ENCODE results near the gene ADARB2. TPM values are rescaled to one million over a fixed set of nuclear protein-coding genes. Genes with fewer than 3 reads are reported as not detected.

Gene ADARB2
- polyA plus RNA-seq, 1 of the 3 experiments (the other 2 are of a cell fraction), result not detected

DNA sequence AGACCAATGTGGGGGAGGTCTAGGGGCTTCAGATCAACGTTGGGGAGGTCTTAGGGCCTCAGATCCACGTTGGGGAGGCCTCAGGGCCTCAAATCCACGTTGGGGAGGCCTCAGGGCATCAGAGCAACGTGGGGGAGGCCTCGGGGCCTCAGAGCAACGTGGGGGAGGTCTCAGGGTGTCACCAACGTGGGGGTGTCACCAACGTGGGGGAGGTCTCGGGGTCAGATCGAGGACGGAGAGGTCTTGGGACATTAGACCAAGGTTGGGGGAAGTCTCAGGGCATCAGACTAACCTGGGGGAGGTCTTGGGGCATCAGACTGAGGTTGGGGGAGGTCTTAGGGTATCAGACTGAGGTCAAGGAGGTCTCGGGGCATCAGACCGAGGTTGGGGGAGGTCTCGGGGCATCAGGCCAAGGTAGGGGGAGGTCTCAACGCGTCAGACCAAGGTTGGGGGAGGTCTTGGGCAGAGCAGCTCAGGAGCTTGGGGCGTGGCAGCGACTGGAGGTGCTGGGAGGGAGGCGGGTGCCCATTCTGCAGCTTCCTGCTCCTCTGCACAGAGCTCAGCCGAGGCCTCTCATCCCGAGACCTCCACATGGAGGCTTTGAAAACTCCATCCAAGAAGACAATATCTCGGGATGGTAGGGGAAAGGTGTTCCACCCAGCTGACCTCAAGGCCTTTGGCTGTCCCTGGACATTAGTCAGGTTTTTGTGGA lies 521.3 kb downstream of the ADARB2 start:
- Histone ChIP-seq H3K36me3 (replicated peaks in 1 of 2; ENCODE audit: control insufficient read depth in 1 of 2, insufficient read depth in 2 of 2, low read length in 1 of 2) (no peaks in the 10 kb centered on the region), H3K4me3 (ENCODE audit: low read depth in 2 of 2, low read length in 1 of 2) (no peak overlapping the region), H3K79me2 (ENCODE audit: insufficient read depth) (no peaks in the 10 kb centered on the region), H3K9me3 (no peaks in the 10 kb centered on the region), H2AFZ (ENCODE audit: low read depth) (no peak overlapping the region), H3F3A (replicated peaks; ENCODE audit: insufficient read depth) (no peaks in the 10 kb centered on the region), H3K9ac (no peak overlapping the region), H3K27me3 (ENCODE audit: insufficient read depth) (no peaks in the 10 kb centered on the region), H3K4me2 (no peak overlapping the region), H3K27ac (ENCODE audit: low read depth in 2 of 2, low read length in 1 of 2) (no peak overlapping the region), H3K9me2 (no peaks in the 10 kb centered on the region), H4K20me1 (ENCODE audit: insufficient read depth) (no peaks in the 10 kb centered on the region), H3K4me1 (ENCODE audit: control insufficient read depth in 1 of 2, insufficient read depth in 2 of 2, low read depth in 1 of 2, low read length in 1 of 2) (peaks cover 0 to 8% of the 10 kb centered on the region in 2 experiments; a peak in 1 of 4 replicates)
- POLR2A ChIA-PET, result no interaction called here
- DNase-seq, result no peak
- TF ChIP-seq RAD21 (IDR thresholded peaks at IDR 0.05; ENCODE audit: low read length), result no peak
- TF ChIP-seq, protein P1, sequence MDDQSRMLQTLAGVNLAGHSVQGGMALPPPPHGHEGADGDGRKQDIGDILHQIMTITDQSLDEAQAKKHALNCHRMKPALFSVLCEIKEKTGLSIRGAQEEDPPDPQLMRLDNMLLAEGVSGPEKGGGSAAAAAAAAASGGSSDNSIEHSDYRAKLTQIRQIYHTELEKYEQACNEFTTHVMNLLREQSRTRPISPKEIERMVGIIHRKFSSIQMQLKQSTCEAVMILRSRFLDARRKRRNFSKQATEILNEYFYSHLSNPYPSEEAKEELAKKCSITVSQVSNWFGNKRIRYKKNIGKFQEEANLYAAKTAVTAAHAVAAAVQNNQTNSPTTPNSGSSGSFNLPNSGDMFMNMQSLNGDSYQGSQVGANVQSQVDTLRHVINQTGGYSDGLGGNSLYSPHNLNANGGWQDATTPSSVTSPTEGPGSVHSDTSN (IDR thresholded peaks at IDR 0.05), result no peak
- TF ChIP-seq, protein P2, sequence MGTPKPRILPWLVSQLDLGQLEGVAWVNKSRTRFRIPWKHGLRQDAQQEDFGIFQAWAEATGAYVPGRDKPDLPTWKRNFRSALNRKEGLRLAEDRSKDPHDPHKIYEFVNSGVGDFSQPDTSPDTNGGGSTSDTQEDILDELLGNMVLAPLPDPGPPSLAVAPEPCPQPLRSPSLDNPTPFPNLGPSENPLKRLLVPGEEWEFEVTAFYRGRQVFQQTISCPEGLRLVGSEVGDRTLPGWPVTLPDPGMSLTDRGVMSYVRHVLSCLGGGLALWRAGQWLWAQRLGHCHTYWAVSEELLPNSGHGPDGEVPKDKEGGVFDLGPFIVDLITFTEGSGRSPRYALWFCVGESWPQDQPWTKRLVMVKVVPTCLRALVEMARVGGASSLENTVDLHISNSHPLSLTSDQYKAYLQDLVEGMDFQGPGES (IDR thresholded peaks at IDR 0.05; ENCODE audit: low read depth, low read length), result no peak
- TF ChIP-seq MEF2A (IDR thresholded peaks at IDR 0.05; ENCODE audit: borderline replicate concordance, low read depth), result no peak
- TF ChIP-seq JUND (IDR thresholded peaks at IDR 0.05), result no peak
- CTCF ChIA-PET, result interaction anchor here (0.7 kb wide), 1 partner anchor 1314 kb away, joined by 4 read pairs; no protein-coding TSS in a partner anchor
- WGBS (ENCODE audit: low lambda C conversion rate), result 33% methylated on average over 15 of the region's 22 CpGs

DNA sequence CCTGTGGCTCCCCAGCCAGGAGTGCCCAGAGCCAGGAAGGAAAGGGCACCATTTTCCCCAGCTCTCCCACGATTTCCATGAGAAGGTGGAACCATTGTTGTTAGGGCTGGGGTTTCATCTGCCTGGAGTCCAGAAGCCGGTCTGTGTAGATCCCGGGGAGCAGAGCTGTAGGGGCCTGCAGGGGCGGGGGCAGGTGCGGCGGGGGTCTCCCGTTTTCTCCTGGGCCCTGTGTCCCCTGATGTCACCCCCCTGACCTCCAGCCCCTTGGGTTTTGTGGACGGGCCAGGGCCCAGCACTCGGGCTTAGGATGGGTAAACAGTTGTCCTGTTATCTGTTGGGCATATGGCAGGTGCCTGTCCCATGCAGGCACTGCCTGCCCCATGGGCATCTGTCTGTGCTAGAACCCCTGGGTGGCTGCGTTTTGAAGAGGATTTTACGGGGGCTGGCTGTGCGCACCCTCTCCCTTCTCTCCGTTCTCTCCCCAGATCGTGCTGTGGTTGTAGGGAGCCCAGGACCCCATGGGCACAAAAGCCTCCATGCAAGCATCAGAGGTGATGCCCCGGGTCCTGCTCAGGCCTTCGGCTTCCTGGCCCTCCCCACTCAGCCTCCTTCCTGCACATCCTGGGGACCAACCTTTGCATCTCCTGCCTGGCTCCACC lies 522.3 kb downstream of the ADARB2 start:
- no peak for DNase-seq
- no peaks in the 10 kb centered on the region for H3F3A ChIP-seq (replicated peaks; ENCODE audit: insufficient read depth)
- no peaks in the 10 kb centered on the region for H3K79me2 ChIP-seq (ENCODE audit: insufficient read depth)
- no peak overlapping the region for H2AFZ ChIP-seq (ENCODE audit: low read depth)
- H3K9me2 ChIP-seq, result no peaks in the 10 kb centered on the region
- peaks cover 0 to 8% of the 10 kb centered on the region in 2 experiments; a peak in 1 of 4 replicates for H3K4me1 ChIP-seq (ENCODE audit: control insufficient read depth in 1 of 2, insufficient read depth in 2 of 2, low read depth in 1 of 2, low read length in 1 of 2)
- H3K27ac ChIP-seq (ENCODE audit: low read depth in 2 of 2, low read length in 1 of 2), result no peak overlapping the region
- no peaks in the 10 kb centered on the region for H3K9me3 ChIP-seq
- H3K4me2 ChIP-seq, result no peak overlapping the region
- CTCF ChIA-PET, result interaction anchor here (0.7 kb wide), 1 partner anchor 1315 kb away, joined by 4 read pairs; no protein-coding TSS in a partner anchor
- 48% methylated on average over 13 of the region's 16 CpGs for WGBS (ENCODE audit: low lambda C conversion rate)
- H4K20me1 ChIP-seq (ENCODE audit: insufficient read depth), result no peaks in the 10 kb centered on the region
- H3K4me3 ChIP-seq (ENCODE audit: low read depth in 2 of 2, low read length in 1 of 2), result no peak overlapping the region
- POLR2A ChIA-PET, result no interaction called here
- TF ChIP-seq EZH2phosphoT487 (IDR thresholded peaks at IDR 0.05; ENCODE audit: borderline replicate concordance, low read depth) (no peak), FOXM1 (IDR thresholded peaks at IDR 0.05; ENCODE audit: low read depth) (no peak), FOSL2 (IDR thresholded peaks at IDR 0.05; ENCODE audit: borderline replicate concordance, low read depth) (no peak), GATA2 (CRISPR knock-in tag; IDR thresholded peaks at IDR 0.05) (no peak), YY1 (IDR thresholded peaks at IDR 0.05; ENCODE audit: low read depth) (no peak), TCF12 (IDR thresholded peaks at IDR 0.05) (no peak)
- TF ChIP-seq, protein P3, sequence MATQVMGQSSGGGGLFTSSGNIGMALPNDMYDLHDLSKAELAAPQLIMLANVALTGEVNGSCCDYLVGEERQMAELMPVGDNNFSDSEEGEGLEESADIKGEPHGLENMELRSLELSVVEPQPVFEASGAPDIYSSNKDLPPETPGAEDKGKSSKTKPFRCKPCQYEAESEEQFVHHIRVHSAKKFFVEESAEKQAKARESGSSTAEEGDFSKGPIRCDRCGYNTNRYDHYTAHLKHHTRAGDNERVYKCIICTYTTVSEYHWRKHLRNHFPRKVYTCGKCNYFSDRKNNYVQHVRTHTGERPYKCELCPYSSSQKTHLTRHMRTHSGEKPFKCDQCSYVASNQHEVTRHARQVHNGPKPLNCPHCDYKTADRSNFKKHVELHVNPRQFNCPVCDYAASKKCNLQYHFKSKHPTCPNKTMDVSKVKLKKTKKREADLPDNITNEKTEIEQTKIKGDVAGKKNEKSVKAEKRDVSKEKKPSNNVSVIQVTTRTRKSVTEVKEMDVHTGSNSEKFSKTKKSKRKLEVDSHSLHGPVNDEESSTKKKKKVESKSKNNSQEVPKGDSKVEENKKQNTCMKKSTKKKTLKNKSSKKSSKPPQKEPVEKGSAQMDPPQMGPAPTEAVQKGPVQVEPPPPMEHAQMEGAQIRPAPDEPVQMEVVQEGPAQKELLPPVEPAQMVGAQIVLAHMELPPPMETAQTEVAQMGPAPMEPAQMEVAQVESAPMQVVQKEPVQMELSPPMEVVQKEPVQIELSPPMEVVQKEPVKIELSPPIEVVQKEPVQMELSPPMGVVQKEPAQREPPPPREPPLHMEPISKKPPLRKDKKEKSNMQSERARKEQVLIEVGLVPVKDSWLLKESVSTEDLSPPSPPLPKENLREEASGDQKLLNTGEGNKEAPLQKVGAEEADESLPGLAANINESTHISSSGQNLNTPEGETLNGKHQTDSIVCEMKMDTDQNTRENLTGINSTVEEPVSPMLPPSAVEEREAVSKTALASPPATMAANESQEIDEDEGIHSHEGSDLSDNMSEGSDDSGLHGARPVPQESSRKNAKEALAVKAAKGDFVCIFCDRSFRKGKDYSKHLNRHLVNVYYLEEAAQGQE (IDR thresholded peaks at IDR 0.05; ENCODE audit: low read depth, low read length), result no peak
- H3K9ac ChIP-seq, result no peak overlapping the region
- H3K27me3 ChIP-seq (ENCODE audit: insufficient read depth), result no peaks in the 10 kb centered on the region
- H3K36me3 ChIP-seq (replicated peaks in 1 of 2; ENCODE audit: control insufficient read depth in 1 of 2, insufficient read depth in 2 of 2, low read length in 1 of 2), result no peaks in the 10 kb centered on the region
